Fibroblast of lung (primary cell): ENCODE data around the gene TOR2A. TPM values are rescaled to one million over a fixed set of nuclear protein-coding genes. Genes with fewer than 3 reads are reported as not detected.
A peak's percentile ranks its signal among the peaks of the same experiment; 100 is the strongest.

Source experiments
- DNase-seq, 2 donors: peaks; one replicate each; pipeline versions ENCODE4 v3.0.0 to v3.0.0-alpha.2; 2010; ENCODE audit warnings: low read depth in 2 of 2
- H2AFZ ChIP-seq: 2 replicates; pipeline ENCODE4 v1.5.1; 2012; ENCODE audit warnings: low read length, control low read depth, inconsistent platforms
- H3K27ac ChIP-seq: 2 replicates; pipeline ENCODE4 v1.5.1; 2011; ENCODE audit warnings: low read length, control low read depth; ENCODE audit not compliant: insufficient read depth
- H3K27me3 ChIP-seq: 2 replicates; pipeline ENCODE4 v1.5.1; 2011; ENCODE audit warnings: mild to moderate bottlenecking, low read length; ENCODE audit not compliant: control insufficient read depth, insufficient read depth
- H3K36me3 ChIP-seq: 2 replicates; pipeline ENCODE4 v1.5.1; 2011; ENCODE audit warnings: low read length; ENCODE audit not compliant: control insufficient read depth, insufficient read depth
- H3K4me1 ChIP-seq: 2 replicates; pipeline ENCODE4 v1.5.1; 2011; ENCODE audit warnings: low read length; ENCODE audit not compliant: control insufficient read depth, insufficient read depth; ENCODE audit errors: extremely low read depth
- H3K4me2 ChIP-seq: 2 replicates; pipeline ENCODE4 v1.5.1; 2011; ENCODE audit warnings: low read length, control low read depth; ENCODE audit not compliant: insufficient read depth; ENCODE audit errors: extremely low read depth
- H3K4me3 ChIP-seq, 4 experiments: fragments of 200-600 bp in 1 of 4; sonication (generic) in 1 of 4; replicated peaks in 1 of 4; 2 replicates each; pipeline ENCODE4 v1.5.1; 2011 to 2016; ENCODE audit warnings: low read length in 4 of 4, low read depth in 3 of 4, mild to moderate bottlenecking in 3 of 4, control low read depth in 2 of 4, inconsistent platforms in 1 of 4, mixed read lengths in 1 of 4; ENCODE audit not compliant: insufficient read depth in 1 of 4; ENCODE audit errors: control extremely low read depth in 1 of 4
- H3K79me2 ChIP-seq: 2 replicates; pipeline ENCODE4 v1.5.1; 2012; ENCODE audit warnings: mild to moderate bottlenecking, low read length, inconsistent platforms; ENCODE audit not compliant: control insufficient read depth, insufficient read depth
- H3K9ac ChIP-seq: 2 replicates; pipeline ENCODE4 v1.5.1; 2011; ENCODE audit warnings: mild to moderate bottlenecking, low read length, control low read depth; ENCODE audit not compliant: insufficient read depth
- H3K9me3 ChIP-seq: 2 replicates; pipeline ENCODE4 v1.5.1; 2012; ENCODE audit warnings: low read depth, low read length; ENCODE audit not compliant: control insufficient read depth, insufficient read depth
- H4K20me1 ChIP-seq: 2 replicates; pipeline ENCODE4 v1.5.1; 2011; ENCODE audit warnings: low read length; ENCODE audit not compliant: control insufficient read depth, insufficient read depth; ENCODE audit errors: extremely low read depth
- CTCF ChIP-seq, 2 donors: IDR thresholded peaks in 1 of 2; conservative IDR thresholded peaks in 1 of 2; 1 replicate in 1 of 2; 2 replicates in 1 of 2; pipeline ENCODE4 v1.5.1; 2011 to 2012; ENCODE audit warnings: low read length in 2 of 2, control low read depth in 1 of 2, inconsistent platforms in 1 of 2, low read depth in 1 of 2, mild to moderate bottlenecking in 1 of 2
- EZH2 ChIP-seq: IDR thresholded peaks from 2 replicates; pipeline ENCODE4 v1.5.1; 2012; ENCODE audit warnings: low read length, control low read depth, mild to moderate bottlenecking; ENCODE audit errors: missing control alignments
- polyA plus RNA-seq, 2 donors: library from polyadenylated mRNA; depleted of rRNA in 1 of 2; stranded (reverse) in 1 of 2; unstranded in 1 of 2; fragments of >200 nt; gene quantifications; 2 replicates each; pipeline ENCODE4 v1.2.1, GENCODE V29; 2011 to 2012; ENCODE audit warnings: missing spikeins in 1 of 2
- total RNA-seq: library from RNA; depleted of rRNA; stranded (reverse); fragments of >200 nt; gene quantifications from 2 replicates; pipeline ENCODE4 v1.2.1, GENCODE V29; 2014

TOR2A gene
- total and polyA plus RNA-seq, 2 donors (not counting 1 experiment from before 2014, with no cell fraction given) = 3.6 to 5.0 TPM

DNA sequence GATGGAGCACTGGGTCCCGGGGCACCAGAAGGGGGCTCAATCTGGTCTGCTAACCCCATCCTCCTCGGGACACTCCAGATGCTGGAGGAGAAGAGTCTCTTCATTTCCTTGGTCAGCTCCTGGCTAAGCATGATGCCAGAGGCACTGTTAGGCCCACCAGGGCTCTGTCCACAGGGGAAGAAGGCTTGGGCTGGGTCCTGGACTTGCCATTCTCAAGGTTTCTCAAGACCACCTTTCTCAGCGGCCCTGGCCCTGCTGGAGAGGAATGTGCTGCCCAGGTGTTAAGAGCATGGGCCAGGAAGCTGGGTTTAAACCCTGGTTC lies 35.5 kb upstream of the TOR2A start:
- Histone ChIP-seq H4K20me1 (no peaks in the 10 kb centered on the region), H3K4me1 (peaks cover 12% of the 10 kb centered on the region), H3K4me2 (peak overlapping the region; percentile 95), H3K27ac (no peak overlapping the region), H3K79me2 (no peaks in the 10 kb centered on the region), H3K9ac (no peak overlapping the region), H3K27me3 (peaks cover 7% of the 10 kb centered on the region), H3K4me3 (peak overlapping the region in 2 of 4 experiments; percentile 31 to 57), H3K9me3 (no peaks in the 10 kb centered on the region), H2AFZ (no peak overlapping the region), H3K36me3 (no peaks in the 10 kb centered on the region)
- DNase-seq = no peak
- TF ChIP-seq EZH2 (no peak), CTCF (conservative IDR thresholded peaks at IDR 0.05 in 1 of 2, IDR thresholded peaks at IDR 0.05 in 1 of 2; ENCODE audit: low read depth in 1 of 2, low read length in 2 of 2) (no peak)

- H2AFZ ChIP-seq = no peak overlapping the region
Measured at GRCh38 chr9:127769929-127770582, 35.0 kb upstream of the TOR2A start.

GRCh38 chr9:127769101-127769500 lies 34.0 kb upstream of the TOR2A start:
- no peak overlapping the region for H3K4me2 ChIP-seq
- no peaks in the 10 kb centered on the region for H3K9me3 ChIP-seq
- no peaks in the 10 kb centered on the region for H3K36me3 ChIP-seq
- TF ChIP-seq CTCF (conservative IDR thresholded peaks at IDR 0.05 in 1 of 2, IDR thresholded peaks at IDR 0.05 in 1 of 2; ENCODE audit: low read depth in 1 of 2, low read length in 2 of 2) (no peak), EZH2 (no peak)
- H4K20me1 ChIP-seq = no peaks in the 10 kb centered on the region
- no peaks in the 10 kb centered on the region for H3K79me2 ChIP-seq
- no peak overlapping the region for H2AFZ ChIP-seq
- no peak for DNase-seq
- no peak overlapping the region for H3K27ac ChIP-seq
- peaks cover 4% of the 10 kb centered on the region for H3K27me3 ChIP-seq
- no peak overlapping the region for H3K4me3 ChIP-seq
- no peak overlapping the region for H3K9ac ChIP-seq
- peaks cover 12% of the 10 kb centered on the region for H3K4me1 ChIP-seq

More at GRCh38 chr9:127769929-127770582, 35.0 kb upstream of the TOR2A start:
- Histone ChIP-seq H3K27me3 (peaks cover 7% of the 10 kb centered on the region), H3K4me1 (peaks cover 12% of the 10 kb centered on the region), H3K4me2 (no peak overlapping the region), H4K20me1 (no peaks in the 10 kb centered on the region), H3K79me2 (no peaks in the 10 kb centered on the region), H3K27ac (no peak overlapping the region), H3K9me3 (no peaks in the 10 kb centered on the region), H3K9ac (no peak overlapping the region), H3K36me3 (no peaks in the 10 kb centered on the region), H3K4me3 (no peak overlapping the region)
- no peak for DNase-seq
- TF ChIP-seq EZH2 = no peak
- TF ChIP-seq CTCF (conservative IDR thresholded peaks at IDR 0.05 in 1 of 2, IDR thresholded peaks at IDR 0.05 in 1 of 2; ENCODE audit: low read depth in 1 of 2, low read length in 2 of 2) = no peak
